T-helper 9 cell (primary cell): ENCODE data around the gene TTLL6.

Source experiments
- DNase-seq: peaks from one replicate; pipeline ENCODE4 v3.0.0-alpha.2; 2020

The TTLL6 gene

GRCh38 chr17:48757524-48757961, 59.5 kb downstream of the TTLL6 start:
- DNase-seq = no peak

- DNase-seq = no peak
Measured at GRCh38 chr17:48756830-48757251, 60.2 kb downstream of the TTLL6 start.

GRCh38 chr17:48755356-48755755, 61.7 kb downstream of the TTLL6 start:
- DNase-seq = no peak

GRCh38 chr17:48754500-48755261, 62.3 kb downstream of the TTLL6 start:
- DNase-seq = no peak

- DNase-seq = no peak
Measured at GRCh38 chr17:48753794-48754499, 63.1 kb downstream of the TTLL6 start.

DNA sequence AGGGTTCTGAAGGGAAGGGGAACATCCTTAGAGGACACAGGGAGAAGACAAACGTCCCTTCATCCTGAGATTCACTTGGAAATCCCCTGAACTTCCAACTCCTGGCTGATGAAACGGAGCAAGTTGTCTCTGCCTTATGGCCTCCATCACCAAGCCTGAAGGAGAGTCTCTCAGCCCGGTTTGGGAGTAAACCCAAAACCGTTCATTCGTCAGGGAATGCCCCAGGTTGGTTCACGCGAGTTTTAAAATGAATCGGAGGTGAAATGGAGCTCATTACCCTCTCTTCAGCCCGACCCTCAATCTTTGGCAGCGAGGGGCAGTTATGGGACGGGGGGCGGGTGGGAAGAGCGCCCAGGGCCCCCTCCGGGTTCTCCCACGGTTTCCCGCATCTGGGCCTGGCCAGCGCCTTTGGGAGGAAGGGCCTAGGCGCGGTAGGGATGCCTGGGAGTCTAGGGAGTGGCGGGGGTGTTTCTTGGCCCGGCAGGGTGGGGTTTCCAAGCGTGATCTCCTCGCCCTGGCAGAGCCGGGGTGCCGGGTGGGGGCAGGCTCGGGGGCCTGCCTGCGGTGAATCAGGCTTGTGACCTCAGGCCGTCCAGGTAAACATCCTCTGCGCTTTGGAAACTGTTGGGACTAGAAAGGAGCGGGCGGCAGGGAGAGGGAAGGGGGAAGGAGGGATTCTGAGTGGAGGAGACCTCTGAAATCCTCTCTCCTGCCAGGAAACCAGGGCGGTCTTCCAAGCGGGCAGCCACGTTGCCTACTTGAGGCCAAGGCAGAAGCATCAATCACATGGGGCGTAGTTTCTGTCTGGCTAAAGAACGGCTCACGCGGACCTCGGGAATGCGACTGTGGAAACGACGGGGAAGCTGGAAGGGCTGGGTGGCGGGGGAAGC, 64.4 kb downstream of the TTLL6 start:
- DNase-seq = no peak

- no peak for DNase-seq
Measured at GRCh38 chr17:48751733-48752398, 65.2 kb downstream of the TTLL6 start.

- DNase-seq = no peak
Measured at GRCh38 chr17:48751172-48751571, 65.9 kb downstream of the TTLL6 start.

DNA sequence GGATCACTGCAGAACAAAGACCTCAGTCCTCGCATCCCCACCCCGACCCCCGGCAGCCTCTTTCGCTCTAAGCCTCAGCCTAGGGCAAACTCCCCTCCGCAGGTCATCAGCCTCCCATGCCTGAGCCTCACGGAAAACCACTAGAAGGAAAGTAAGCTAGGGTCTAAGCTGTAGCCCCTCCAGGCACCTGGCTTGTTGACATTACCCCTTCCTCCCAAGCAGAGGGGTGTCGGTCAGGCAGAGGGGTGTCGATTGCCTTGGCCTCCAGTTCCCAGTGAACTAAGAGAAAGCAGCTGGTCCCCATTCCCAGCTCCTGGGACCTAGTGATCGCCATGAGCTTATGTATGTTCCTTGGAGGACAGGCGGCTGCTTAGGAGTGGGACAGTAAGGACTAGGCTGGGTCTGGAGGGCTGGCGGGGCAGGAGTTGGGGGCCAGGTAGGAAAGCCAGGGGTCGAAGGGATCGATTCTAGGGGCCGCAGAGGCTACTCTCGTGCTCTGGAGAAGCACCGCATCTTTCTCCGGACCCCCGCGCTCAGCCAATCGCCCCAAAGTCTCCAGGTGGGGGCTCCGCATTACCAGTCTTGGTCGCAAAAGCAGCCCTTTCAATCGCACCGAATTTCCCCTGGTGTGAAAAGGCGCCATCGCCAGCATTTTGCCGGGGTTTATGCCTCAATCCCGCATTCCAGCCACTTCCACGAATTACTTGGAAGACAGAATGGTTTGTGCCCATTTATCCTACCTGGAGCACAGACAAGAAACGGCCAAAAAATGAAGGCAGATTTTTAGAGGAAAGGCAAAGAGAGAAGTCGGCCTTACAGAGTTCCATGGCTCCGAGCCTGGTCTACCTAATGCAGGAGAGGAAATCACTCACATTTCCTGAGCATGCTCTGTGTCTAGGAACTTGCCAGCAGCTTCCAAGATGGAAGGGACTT, 67.1 kb downstream of the TTLL6 start:
- no peak for DNase-seq

- DNase-seq = no peak
Measured at GRCh38 chr17:48748718-48749566, 68.1 kb downstream of the TTLL6 start.

GRCh38 chr17:48747445-48748363, 69.3 kb downstream of the TTLL6 start:
- DNase-seq = no peak

- DNase-seq = no peak
Measured at GRCh38 chr17:48746916-48747444, 70.0 kb downstream of the TTLL6 start.

DNA sequence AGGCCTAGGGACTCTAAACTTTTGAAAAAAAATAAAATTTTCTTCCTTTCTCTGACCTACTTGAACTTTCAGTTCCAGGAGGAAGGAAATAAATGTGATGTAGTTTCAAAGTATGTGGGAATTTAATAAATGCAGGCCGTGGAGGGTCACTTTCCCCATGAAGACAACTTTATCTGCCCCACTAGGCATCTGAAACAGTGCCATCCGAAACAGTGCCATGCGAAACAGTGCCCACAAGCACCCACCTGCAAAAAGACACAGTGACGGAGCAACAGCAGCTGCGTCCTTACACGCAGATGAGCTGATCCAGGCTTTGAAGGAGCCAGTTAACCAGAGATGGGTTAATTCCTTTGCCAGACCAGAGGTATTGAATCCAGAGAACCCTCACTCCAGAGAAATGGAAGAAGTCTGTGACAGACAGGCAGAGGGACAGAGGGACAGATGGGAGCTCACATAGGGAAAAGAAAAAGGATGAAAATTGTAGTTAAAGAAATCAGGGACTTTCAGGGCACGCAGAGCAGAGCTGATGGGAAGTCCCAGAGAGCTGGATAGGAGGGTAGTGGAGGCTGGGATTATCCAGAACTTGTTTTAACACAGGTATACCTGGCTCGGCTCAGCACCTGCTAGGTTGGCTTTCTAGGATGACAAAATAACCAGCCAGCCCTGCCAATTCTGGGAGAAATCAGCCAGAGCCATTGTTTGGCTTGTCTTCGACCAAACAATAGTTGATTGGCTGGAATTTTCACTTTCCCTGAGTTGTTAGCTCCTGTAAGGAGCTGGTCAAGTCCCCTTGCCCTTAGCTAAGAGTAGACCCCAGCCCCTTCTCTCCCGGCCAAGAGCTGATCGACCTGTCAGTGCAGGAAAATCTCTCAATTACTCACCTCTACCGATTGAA, 71.4 kb downstream of the TTLL6 start:
- no peak for DNase-seq

GRCh38 chr17:48740537-48740936, 76.5 kb downstream of the TTLL6 start:
- no peak for DNase-seq

- DNase-seq = no peak
Measured at GRCh38 chr17:48738803-48739526, 78.1 kb downstream of the TTLL6 start.

GRCh38 chr17:48738424-48738802, 78.6 kb downstream of the TTLL6 start:
- DNase-seq = no peak

DNA sequence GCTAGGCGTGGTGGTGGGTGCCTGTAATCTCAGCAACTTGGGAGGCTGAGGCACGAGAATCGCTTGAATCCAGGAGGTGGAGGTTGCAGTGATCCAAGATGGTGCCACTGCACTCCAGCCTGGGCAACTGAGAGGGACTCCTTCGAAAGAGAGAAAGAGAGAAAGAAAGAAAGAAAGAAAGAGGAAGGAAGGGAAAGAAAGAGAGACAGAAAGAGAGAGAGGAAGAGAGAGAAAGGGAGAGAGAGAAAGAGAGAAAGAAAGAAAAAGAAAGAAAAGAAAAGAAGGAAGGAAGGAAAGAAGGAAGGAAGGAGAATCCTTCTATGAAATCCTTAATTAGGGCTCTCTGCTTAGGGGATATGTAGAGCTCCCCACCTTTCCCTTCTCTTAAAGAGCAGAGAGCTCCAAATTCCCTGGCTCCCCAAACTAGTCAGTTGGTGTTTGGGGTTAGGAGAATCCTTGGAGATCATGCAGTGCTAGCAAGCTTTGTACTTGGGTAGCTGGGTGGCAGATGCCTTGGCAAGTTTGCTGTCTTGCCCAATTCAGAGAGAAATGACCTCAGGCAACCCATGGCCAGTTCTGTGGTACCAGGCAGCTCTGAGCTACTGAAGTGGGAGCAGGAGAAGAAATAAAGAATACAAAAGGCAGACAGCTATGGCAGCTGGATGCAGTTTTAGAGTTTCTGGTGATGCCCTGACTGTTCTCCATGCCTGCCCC, 79.5 kb downstream of the TTLL6 start:
- DNase-seq = no peak
